ENCODE measurements around the gene ACACB. TPM values are rescaled to one million over a fixed set of nuclear protein-coding genes. Genes with fewer than 3 reads are reported as not detected.

The ACACB gene
- total RNA-seq, 1 experiment from 2014 or later: 8.2 TPM

- Histone ChIP-seq H3K27ac (ENCODE audit: low read depth, low read length, poor library complexity, severe bottlenecking) (no peak overlapping the region), H3K27me3 (replicated peaks; ENCODE audit: insufficient read depth, low read depth, low read length, poor library complexity) (no peaks in the 10 kb centered on the region), H3K36me3 (ENCODE audit: insufficient read depth, low read length, poor library complexity, severe bottlenecking) (no peaks in the 10 kb centered on the region), H3K9me3 (ENCODE audit: low read depth, low read length, poor library complexity, severe bottlenecking) (no peaks in the 10 kb centered on the region), H3K4me1 (ENCODE audit: insufficient read depth, low read length, poor library complexity, severe bottlenecking) (no peaks in the 10 kb centered on the region), H3K4me3 (ENCODE audit: low read depth, low read length, poor library complexity, severe bottlenecking) (no peak overlapping the region)
- ChIA-PET POLR2A (ENCODE audit: low non-redundant PET) (no interaction called here), CTCF (no interaction called here)
- no peak for TF ChIP-seq EZH2 (IDR thresholded peaks at IDR 0.05; ENCODE audit: borderline replicate concordance, low read depth, low read length, poor library complexity, severe bottlenecking)
- no peak for TF ChIP-seq CTCF (conservative IDR thresholded peaks at IDR 0.05; ENCODE audit: low read depth, low read length)
- no TSS peak for BruUV-seq (replicated peaks)
- intact Hi-C loops (cut with micrococcal nuclease; ENCODE audit: unreplicated experiment): no loop called here
- no peak for DNase-seq (ENCODE audit: low spot score)
Observed at GRCh38 chr12:109222496-109222895, 106.1 kb downstream of the ACACB start.

- Histone ChIP-seq H3K9me3 (ENCODE audit: low read depth, low read length, poor library complexity, severe bottlenecking) (no peaks in the 10 kb centered on the region), H3K27ac (ENCODE audit: low read depth, low read length, poor library complexity, severe bottlenecking) (no peak overlapping the region), H3K36me3 (ENCODE audit: insufficient read depth, low read length, poor library complexity, severe bottlenecking) (no peaks in the 10 kb centered on the region), H3K27me3 (replicated peaks; ENCODE audit: insufficient read depth, low read depth, low read length, poor library complexity) (no peaks in the 10 kb centered on the region), H3K4me1 (ENCODE audit: insufficient read depth, low read length, poor library complexity, severe bottlenecking) (no peaks in the 10 kb centered on the region), H3K4me3 (ENCODE audit: low read depth, low read length, poor library complexity, severe bottlenecking) (no peak overlapping the region)
- no TSS peak for BruUV-seq (replicated peaks)
- POLR2A ChIA-PET (ENCODE audit: low non-redundant PET): no interaction called here
- CTCF ChIA-PET: no interaction called here
- TF ChIP-seq EZH2 (IDR thresholded peaks at IDR 0.05; ENCODE audit: borderline replicate concordance, low read depth, low read length, poor library complexity, severe bottlenecking) (no peak), CTCF (conservative IDR thresholded peaks at IDR 0.05; ENCODE audit: low read depth, low read length) (no peak)
- DNase-seq (ENCODE audit: low spot score): no peak
- intact Hi-C loops (cut with micrococcal nuclease; ENCODE audit: unreplicated experiment): no loop called here
Observed at GRCh38 chr12:109223211-109223610, 106.8 kb downstream of the ACACB start.

- CTCF ChIA-PET: no interaction called here
- H3K9me3 ChIP-seq (ENCODE audit: low read depth, low read length, poor library complexity, severe bottlenecking): no peaks in the 10 kb centered on the region
- BruUV-seq (replicated peaks): no TSS peak
- DNase-seq (ENCODE audit: low spot score): no peak
- no peaks in the 10 kb centered on the region for H3K4me1 ChIP-seq (ENCODE audit: insufficient read depth, low read length, poor library complexity, severe bottlenecking)
- POLR2A ChIA-PET (ENCODE audit: low non-redundant PET): no interaction called here
- no peak overlapping the region for H3K4me3 ChIP-seq (ENCODE audit: low read depth, low read length, poor library complexity, severe bottlenecking)
- H3K27ac ChIP-seq (ENCODE audit: low read depth, low read length, poor library complexity, severe bottlenecking): no peak overlapping the region
- no peaks in the 10 kb centered on the region for H3K27me3 ChIP-seq (replicated peaks; ENCODE audit: insufficient read depth, low read depth, low read length, poor library complexity)
- TF ChIP-seq CTCF (conservative IDR thresholded peaks at IDR 0.05; ENCODE audit: low read depth, low read length) (no peak), EZH2 (IDR thresholded peaks at IDR 0.05; ENCODE audit: borderline replicate concordance, low read depth, low read length, poor library complexity, severe bottlenecking) (no peak)
- H3K36me3 ChIP-seq (ENCODE audit: insufficient read depth, low read length, poor library complexity, severe bottlenecking): no peaks in the 10 kb centered on the region
- intact Hi-C loops (cut with micrococcal nuclease; ENCODE audit: unreplicated experiment): no loop called here
Observed at GRCh38 chr12:109223868-109224267, 107.5 kb downstream of the ACACB start.

Data from A673 (cell line).